GM19099 (cell line): ENCODE data around the gene PGA5.
"Not testable (repeated sequence)": the region's sequence is repeated elsewhere in the genome, so short reads cannot be mapped to it uniquely, and the experiment has no call there.

ENCODE experiments used
- POLR2A ChIP-seq: IDR thresholded peaks from 3 replicates; pipeline ENCODE4 v1.6.1; 2011; ENCODE audit warnings: low read depth; ENCODE audit not compliant: insufficient read length; ENCODE audit errors: extremely low read depth

PGA5 gene

DNA sequence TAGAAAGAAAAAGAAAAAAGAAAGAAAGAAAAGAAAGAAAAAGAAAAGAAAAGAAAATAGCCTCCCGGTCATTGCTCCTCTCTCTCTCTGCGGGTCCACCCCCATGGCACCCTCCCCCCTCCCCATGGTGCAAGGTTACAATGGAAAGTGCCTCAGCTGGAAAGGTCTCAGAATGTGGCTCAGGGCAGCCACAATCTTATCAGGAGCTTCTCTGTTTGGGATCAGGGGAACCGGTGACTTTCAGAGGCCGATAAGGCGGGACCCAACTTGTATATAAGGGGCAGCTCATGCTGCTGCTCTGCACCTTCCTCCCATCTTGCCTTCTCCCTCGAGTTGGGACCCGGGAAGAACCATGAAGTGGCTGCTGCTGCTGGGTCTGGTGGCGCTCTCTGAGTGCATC is at the start of gene PGA5:
PGA5 (plus strand) TSS at position 301 of the 400 bp plus-strand sequence; CDS start at position 353, 52 bp downstream.
- not testable (repeated sequence) for TF ChIP-seq POLR2A

DNA sequence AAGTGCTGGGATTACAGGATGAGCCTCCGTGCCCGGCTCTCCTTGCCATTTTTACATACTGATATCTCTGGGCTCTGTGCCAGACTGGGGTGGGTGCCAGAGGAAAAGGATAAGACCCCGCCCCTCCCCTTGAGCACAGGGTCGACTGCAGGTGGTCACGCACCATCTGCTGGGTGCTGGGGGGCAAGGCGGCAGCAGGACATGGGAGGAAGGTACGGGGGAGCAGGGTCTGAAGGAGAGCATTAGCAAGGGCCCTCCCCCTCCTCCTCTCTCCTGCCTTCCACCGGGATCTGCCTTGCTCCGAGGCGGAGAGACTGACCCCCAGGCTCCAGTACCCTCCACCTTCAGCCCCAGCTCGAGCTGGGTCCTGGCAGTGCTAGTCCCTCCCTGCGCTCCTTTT is 47.4 kb upstream of the PGA5 start:
- TF ChIP-seq POLR2A, result no peak

DNA sequence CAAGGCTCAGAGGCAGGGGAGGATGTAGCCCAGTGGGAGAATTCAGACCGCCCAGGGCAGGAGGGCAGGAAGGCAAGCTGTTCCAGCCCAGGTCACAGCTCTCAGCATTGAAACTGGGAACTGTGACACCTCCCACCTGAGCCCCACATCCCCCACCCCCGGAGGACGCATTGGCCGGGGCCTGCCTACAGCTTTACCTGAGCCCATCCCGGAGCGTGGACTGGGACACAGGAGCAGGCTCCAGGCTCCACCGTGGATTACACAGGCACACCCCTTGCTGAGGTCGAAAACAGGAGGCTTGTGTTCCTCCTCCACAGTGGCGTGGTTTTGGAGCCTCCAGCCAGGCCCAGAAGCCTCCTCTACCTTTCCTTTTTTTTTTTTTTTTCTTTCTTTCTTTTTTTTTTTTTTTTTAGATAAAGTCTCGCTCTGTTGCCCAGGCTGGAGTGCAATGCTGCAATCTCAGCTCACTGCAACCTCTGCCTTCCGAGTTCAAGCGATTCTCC is 46.8 kb upstream of the PGA5 start:
- TF ChIP-seq POLR2A, result no peak

DNA sequence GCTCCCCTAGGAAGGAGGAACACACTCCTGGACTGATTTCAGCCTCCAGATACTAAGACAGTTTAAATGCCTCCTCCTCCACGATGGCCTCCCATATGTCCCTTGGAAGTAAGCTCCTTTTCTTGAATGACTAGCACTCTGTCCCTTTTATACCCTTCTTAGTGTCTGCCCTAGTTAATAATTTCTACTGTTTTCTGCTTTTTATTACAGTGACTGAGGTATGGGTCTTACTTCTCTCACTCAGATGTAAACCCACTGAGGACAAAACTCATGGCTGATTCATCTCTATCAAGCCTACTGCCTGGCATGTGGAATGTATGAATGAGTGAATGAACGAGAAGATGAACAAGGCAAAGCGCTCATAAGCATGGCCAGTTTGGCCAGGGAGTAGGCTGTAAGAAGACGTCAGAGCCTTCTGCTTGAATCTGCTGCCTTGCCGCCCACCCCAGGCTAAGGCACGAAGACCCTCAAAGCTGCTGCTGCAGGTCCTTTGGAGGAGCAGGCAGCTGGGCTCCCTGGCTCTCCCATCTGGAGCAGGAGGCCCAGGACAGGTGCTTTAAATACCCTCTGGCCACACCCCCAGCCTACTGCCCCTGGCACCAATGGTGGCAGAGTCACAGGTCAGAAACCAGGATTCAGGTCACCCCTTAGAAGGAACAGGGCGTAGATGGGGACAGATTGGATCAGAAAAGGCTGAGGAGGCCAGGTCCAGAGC is 45.8 kb upstream of the PGA5 start:
- TF ChIP-seq POLR2A, result no peak

DNA sequence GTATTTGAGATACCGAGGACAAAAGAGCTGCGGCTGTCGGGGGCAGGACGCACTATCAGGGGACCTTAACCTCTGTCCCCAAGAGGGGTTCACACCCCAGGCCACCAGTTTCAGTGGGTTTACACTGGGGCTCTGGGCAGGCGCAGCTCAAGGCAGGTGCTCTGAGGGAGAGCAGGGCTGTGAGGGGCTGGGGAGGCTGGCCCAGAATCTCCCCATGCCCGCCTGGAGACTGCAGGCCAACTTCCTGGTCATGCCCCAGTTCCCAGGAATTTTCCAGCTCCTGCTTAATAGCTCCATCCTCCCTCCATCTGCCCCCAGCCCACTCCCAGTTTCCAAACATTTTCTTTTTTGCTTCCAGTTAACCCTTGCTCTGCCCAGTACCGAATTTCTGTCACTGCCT is 45.3 kb upstream of the PGA5 start:
- no peak for TF ChIP-seq POLR2A

DNA sequence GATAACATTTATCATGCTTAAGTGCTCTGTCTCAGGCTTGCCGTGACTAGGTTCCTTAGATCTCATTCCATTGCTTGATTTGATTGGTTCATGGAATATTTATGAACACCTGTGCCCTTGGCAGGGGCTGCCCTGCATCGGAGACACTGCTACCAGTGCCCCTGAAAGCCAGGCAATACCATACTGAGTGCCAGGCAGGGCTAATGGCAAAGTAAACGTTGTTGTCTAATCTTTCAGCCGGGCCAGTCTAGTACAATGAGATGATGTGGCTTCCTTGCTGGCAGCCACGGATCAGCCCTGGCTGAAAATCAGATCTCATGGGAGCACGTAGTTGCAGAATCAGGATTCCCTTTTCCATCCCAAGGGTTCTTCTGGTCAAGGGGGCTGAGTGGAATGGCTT is 42.6 kb upstream of the PGA5 start:
- TF ChIP-seq POLR2A, result no peak

DNA sequence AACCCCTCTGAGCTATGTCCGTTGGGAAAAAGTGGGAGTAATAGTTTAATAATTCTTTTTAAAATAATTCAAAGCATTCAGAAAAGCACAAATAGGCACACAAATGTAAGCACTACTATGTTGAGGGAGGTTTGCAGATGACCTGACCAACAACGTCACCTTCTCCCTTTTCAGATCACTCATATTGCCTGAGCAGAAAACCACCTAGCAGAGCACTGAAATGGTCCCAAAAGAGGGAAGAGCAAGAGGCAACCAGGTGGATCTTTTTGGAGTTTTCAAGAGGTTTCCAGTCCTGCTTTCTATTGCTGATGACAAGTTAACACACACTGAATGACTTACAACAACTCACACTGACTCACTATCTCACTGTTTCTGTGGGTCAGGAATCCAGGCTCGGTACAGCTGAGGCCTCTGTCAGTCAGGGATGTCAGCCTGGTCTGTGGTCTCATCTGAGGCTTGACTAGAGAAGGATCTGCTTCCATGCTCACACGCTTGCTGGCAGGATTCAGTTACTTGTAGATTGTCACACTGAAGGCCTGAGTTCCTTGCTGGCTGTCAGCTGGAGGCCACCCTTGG is 41.9 kb upstream of the PGA5 start:
- no peak for TF ChIP-seq POLR2A

DNA sequence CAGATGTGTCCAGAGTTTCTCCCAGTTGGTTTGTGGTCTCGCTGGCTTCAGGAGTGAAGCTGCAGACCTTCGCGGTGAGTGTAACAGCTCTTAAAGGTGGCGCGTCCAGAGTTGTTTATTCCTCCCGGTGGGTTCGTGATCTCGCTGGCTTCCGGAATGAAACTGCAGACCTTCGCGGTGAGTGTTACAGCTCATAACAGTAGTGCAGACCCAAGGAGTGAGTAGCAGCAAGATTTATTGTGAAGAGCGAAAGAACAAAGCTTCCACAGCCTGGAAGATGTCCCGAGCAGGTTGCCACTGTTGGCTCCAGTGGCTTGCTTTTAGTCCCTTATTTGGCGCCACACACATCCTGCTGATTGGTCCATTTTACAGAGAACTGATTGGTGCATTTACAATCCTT is 39.5 kb upstream of the PGA5 start:
- TF ChIP-seq POLR2A, result no peak

DNA sequence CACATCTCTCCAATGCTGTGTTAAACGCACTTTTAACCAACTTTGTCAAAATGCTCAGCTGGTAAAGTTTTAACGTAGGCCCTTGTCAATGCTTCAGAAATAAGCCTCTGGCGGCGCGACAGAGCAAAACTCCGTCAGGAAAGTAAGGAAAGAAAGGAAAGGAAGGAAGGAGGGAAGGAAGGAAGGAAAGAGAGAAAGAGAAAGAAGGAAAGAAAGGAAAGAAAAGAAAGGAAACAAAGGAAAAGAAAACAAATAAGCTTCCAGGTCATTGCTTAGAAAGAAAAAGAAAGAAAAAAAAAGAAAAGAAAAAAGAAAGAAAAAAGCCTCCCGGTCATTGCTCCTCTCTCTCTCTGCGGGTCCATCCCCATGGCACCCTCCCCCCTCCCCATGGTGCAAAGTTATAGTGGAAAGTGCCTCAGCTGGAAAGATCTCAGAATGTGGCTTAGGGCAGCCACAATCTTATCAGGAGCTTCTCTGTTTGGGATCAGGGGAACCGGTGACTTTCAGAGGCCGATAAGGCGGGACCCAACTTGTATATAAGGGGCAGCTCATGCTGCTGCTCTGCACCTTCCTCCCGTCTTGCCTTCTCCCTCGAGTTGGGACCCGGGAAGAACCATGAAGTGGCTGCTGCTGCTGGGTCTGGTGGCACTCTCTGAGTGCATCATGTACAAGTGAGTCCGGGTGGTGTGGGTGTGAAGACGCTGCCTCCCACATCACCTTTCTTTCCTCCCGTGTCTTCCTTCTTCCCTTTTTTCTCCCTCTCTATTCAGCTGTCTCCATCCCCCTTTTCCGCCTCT is 37.8 kb upstream of the PGA5 start, which contains the start of gene PGA3:
PGA3 (plus strand) TSS at position 566 of the 797 bp plus-strand sequence; CDS start at position 616, 50 bp downstream.
- TF ChIP-seq POLR2A, result not testable (repeated sequence)

DNA sequence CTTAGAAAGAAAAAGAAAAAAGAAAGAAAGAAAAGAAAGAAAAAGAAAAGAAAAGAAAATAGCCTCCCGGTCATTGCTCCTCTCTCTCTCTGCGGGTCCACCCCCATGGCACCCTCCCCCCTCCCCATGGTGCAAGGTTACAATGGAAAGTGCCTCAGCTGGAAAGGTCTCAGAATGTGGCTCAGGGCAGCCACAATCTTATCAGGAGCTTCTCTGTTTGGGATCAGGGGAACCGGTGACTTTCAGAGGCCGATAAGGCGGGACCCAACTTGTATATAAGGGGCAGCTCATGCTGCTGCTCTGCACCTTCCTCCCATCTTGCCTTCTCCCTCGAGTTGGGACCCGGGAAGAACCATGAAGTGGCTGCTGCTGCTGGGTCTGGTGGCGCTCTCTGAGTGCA is 18.9 kb upstream of the PGA5 start, which contains the start of gene PGA4:
PGA4 (plus strand) TSS at position 301 of the 400 bp plus-strand sequence; CDS start at position 355, 54 bp downstream.
- not testable (repeated sequence) for TF ChIP-seq POLR2A

DNA sequence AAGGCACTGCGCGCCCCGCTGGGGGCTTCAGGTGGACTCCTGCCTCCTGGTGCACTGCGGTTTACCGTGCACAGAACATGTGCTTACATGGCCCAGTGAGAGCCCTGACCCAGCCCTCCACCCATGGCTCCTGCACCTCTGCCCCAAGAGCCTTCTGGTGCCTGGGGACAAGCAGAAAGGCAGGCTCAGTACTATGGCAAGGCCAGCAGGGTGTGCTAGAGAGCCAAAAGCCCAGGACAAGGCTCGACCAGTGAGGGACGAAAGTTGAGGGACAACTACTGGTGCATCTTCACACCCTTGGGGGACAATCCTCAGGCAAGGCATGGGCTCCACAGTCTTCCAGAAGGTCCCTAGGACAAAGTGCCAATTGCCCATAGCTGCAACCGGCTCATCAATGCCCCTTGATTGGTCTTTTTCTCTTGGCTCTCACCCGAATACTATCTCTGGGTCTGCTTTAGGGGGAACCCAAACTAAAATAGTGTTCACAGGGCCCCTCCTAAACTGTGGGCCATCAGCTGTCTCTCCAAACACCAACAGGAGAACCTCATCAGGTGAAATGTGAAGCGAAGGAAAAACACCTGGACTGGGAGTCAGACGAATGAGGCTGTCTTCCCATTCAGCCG is 13.5 kb downstream of the PGA5 start:
- no peak for TF ChIP-seq POLR2A

DNA sequence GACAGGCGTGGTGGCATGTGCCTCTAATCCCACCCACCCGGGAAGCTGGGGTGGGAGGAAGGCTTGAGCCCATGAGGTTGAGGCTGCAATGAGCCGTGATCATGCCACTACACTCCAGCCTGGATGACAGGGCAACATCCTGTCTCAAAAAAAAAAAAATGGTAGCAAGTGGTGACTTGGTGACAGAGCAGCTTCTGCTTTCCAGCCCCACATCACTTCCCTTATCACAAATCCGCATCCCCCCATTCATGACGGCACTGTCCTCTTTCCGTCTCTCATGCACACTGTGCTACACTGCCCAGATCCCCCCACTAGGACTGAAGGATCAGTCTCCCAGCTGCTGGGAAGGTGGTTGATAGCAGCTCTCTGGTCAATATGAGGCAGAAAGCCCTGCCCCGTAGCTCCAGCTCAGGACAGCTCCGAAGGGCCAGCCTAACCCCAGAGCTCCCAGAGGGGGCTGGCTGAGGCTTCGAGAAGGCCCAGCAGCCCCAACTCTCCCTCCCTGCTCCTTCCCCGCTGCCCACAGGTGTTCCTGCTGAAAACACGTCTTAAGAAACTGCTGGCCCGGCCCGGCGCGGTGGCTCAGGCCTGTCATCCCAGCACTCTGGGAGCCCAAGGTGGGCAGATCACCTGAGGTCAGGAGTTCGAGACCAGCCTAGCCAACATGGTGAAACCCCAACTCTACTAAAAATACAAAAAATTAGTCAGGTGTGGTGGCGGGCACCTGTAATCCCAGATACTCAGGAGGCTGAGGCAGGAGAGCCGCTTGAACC is 15.9 kb downstream of the PGA5 start:
- TF ChIP-seq POLR2A, result no peak

DNA sequence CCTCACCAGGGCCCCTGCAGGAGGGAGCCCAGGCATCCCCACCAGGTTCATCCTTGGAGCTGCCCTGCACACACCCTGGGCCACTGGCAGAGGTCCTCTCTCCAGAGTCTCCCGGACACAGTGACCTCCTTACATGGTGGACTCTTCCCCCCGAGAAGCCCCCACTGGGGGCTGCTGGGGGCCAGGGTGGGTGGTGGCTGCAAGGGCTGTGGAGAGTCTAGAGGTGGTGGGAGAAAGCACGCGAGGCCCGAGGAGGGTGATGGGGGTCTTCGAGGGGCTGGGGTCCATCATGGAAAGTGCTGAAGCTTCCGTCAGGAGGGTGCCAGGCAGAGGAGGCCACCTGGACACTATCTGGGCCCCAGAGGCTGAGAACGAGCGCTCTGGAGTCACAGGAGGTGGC is 17.6 kb downstream of the PGA5 start:
- no peak for TF ChIP-seq POLR2A

DNA sequence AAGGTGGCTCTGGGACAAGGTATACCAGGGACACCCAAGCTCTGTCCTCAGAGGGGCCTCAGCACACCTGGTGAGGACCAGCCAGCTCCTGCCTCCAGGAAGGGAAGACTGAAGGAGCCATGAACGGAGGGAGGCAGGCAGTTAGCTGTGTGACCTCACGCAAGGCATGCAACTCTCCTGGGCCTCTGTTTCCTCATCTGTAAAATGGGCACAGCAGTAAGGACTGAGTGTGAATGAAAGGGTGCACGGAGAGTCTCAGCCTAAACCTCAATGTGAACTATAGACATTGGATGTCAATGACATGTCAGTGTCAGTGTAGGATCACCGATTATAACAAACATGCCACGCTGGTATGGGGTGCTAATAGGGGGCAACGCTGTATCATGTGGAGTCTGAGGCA is 18.4 kb downstream of the PGA5 start:
- no peak for TF ChIP-seq POLR2A
